ENCODE data around the gene UNC13D. TPM values are rescaled to one million over a fixed set of nuclear protein-coding genes. Genes with fewer than 3 reads are reported as not detected.

UNC13D gene
- total and polyA plus RNA-seq, 2 of the 4 experiments (the other 2 are of a cell fraction) = under 0.01 to 0.31 TPM

- H3K9me3 ChIP-seq (ENCODE audit: control insufficient read depth, insufficient read depth, low read length) = no peaks in the 10 kb centered on the region
- ATAC-seq (ENCODE audit: low read depth) (no peak), DNase-seq (no peak)
- peaks cover 5 to 21% of the 10 kb centered on the region in 2 experiments; a peak in 3 of 4 replicates for H3K79me1 ChIP-seq (ENCODE audit: low read depth in 1 of 2, low read length in 2 of 2)
- no peak overlapping the region for H4K8ac ChIP-seq (ENCODE audit: low read depth in 2 of 2, low read length in 2 of 2)
- no peak overlapping the region for H2BK120ac ChIP-seq (ENCODE audit: low read depth, low read length)
- H3K9me1 ChIP-seq (ENCODE audit: insufficient read depth, low read length) = peaks cover 11% of the 10 kb centered on the region; the same call in 1 of the 2 replicates
- no peak overlapping the region for H2AK9ac ChIP-seq (replicated peaks; ENCODE audit: low read depth, low read length, poor library complexity)
- no peak overlapping the region for H4K5ac ChIP-seq (ENCODE audit: low read depth, low read length)
- H3K27ac ChIP-seq (ENCODE audit: insufficient read depth, low read length) = no peak overlapping the region
- no peak overlapping the region for H2BK20ac ChIP-seq (ENCODE audit: low read depth, low read length)
- peaks cover 7% of the 10 kb centered on the region for H3K4me1 ChIP-seq (ENCODE audit: control insufficient read depth, insufficient read depth, low read length)
- H4K91ac ChIP-seq (ENCODE audit: insufficient read depth, low read depth, low read length) = no peak overlapping the region
- no peak overlapping the region for H3K4ac ChIP-seq (ENCODE audit: low read depth, low read length)
- no peak overlapping the region for H2BK15ac ChIP-seq (ENCODE audit: low read depth, low read length)
- H2AFZ ChIP-seq (replicated peaks; ENCODE audit: low read length, poor library complexity) = no peak overlapping the region
- H3K4me2 ChIP-seq (ENCODE audit: low read depth, low read length) = no peak overlapping the region
- no peak overlapping the region for H3K56ac ChIP-seq (ENCODE audit: extremely low read depth, insufficient read depth, low read length)
- no peak overlapping the region for H3K23ac ChIP-seq (ENCODE audit: low read depth, low read length)
- POLR2A ChIA-PET (ENCODE audit: unreplicated experiment) = no interaction called here
- H3K9ac ChIP-seq (ENCODE audit: low read depth, low read length) = no peak overlapping the region
- dilution Hi-C loops (cut with HindIII; ENCODE audit: low sequenced_read_pairs, unreplicated experiment) (no loop called here), in situ Hi-C loops (cut with MboI; ENCODE audit: low sequenced_read_pairs) (no loop called here), intact Hi-C loops (cut with micrococcal nuclease) (no loop called here)
- peaks cover 76% of the 10 kb centered on the region for H3K36me3 ChIP-seq (ENCODE audit: control insufficient read depth, insufficient read depth, low read length)
- TF ChIP-seq MAZ (IDR thresholded peaks at IDR 0.05; ENCODE audit: borderline replicate concordance, low read depth, low read length) = no peak
- no peak for TF ChIP-seq CEBPB (IDR thresholded peaks at IDR 0.05; ENCODE audit: low read depth, low read length)
- no peak for TF ChIP-seq RFX5 (IDR thresholded peaks at IDR 0.05; ENCODE audit: low read depth, low read length)
- TF ChIP-seq MXI1 (IDR thresholded peaks at IDR 0.05; ENCODE audit: borderline replicate concordance, low read depth, low read length) = no peak
- no peak for TF ChIP-seq CTCF (conservative IDR thresholded peaks at IDR 0.05; ENCODE audit: low read depth, low read length)
- no peak for TF ChIP-seq FOS (IDR thresholded peaks at IDR 0.05; ENCODE audit: low read depth, low read length)
- TF ChIP-seq NFE2L2 (IDR thresholded peaks at IDR 0.05; ENCODE audit: low read depth, low read length) = no peak
- no peak for TF ChIP-seq RAD21 (IDR thresholded peaks at IDR 0.05; ENCODE audit: low read length)
- no peak for TF ChIP-seq MAFK (IDR thresholded peaks at IDR 0.05; ENCODE audit: low read depth, low read length)
- TF ChIP-seq CHD1 (IDR thresholded peaks at IDR 0.05; ENCODE audit: low read depth, low read length) = no peak
- TF ChIP-seq RCOR1 (IDR thresholded peaks at IDR 0.05; ENCODE audit: insufficient replicate concordance, low read length) = no peak
- no peak for TF ChIP-seq BHLHE40 (IDR thresholded peaks at IDR 0.05; ENCODE audit: low read depth, low read length)
- 90% methylated on average over 2 of the region's 16 CpGs; no CpG with 5 or more reads in 1 of the 2 experiments for WGBS, 2 experiments (ENCODE audit: extremely low coverage in 2 of 2, insufficient read length in 1 of 2)
- H2AK5ac ChIP-seq (ENCODE audit: low read depth, low read length) = no peak overlapping the region
- H2BK5ac ChIP-seq (ENCODE audit: low read depth, low read length, poor library complexity, severe bottlenecking) = no peak overlapping the region
- no peak overlapping the region for H3K14ac ChIP-seq (replicated peaks; ENCODE audit: low read depth, low read length)
- no peak overlapping the region for H3K4me3 ChIP-seq (ENCODE audit: insufficient read depth, low read depth, low read length)
- H4K20me1 ChIP-seq (ENCODE audit: insufficient read depth, low read length) = 0 out of 2 replicates have a peak, but pooled peaks cover 6% of the 10 kb centered on the region
- H3K18ac ChIP-seq (ENCODE audit: low read depth, low read length) = no peak overlapping the region
- no peaks in the 10 kb centered on the region for H3K27me3 ChIP-seq (ENCODE audit: control insufficient read depth, insufficient read depth, low read length)
- no TSS peak for BruUV-seq (replicated peaks)
- CTCF ChIA-PET = no interaction called here
These were observed 25.8 kb downstream of the UNC13D start for GRCh38 chr17:75818326-75818885.

Data from IMR-90 (cell line).